RPMI7951 (cell line): ENCODE results near the gene KLHL25. TPM values are rescaled to one million over a fixed set of nuclear protein-coding genes. Genes with fewer than 3 reads are reported as not detected.

ENCODE experiments used
- DNase-seq: peaks from one replicate; pipeline ENCODE4 v3.0.0-alpha.2; 2012; ENCODE audit warnings: low read depth
- total RNA-seq: library from RNA; depleted of rRNA; stranded (reverse); fragments of >200 nt; shearing (Covaris generic); gene quantifications from 2 replicates; pipeline ENCODE4 v1.2.3, GENCODE V29; 2014

Gene KLHL25
- total RNA-seq, 1 experiment from 2014 or later, result 4.1 TPM

- DNase-seq, result no peak
Measured at GRCh38 chr15:85717212-85717611, 77.5 kb downstream of the KLHL25 start.

- DNase-seq, result no peak
Measured at GRCh38 chr15:85716261-85716660, 78.5 kb downstream of the KLHL25 start.

DNA sequence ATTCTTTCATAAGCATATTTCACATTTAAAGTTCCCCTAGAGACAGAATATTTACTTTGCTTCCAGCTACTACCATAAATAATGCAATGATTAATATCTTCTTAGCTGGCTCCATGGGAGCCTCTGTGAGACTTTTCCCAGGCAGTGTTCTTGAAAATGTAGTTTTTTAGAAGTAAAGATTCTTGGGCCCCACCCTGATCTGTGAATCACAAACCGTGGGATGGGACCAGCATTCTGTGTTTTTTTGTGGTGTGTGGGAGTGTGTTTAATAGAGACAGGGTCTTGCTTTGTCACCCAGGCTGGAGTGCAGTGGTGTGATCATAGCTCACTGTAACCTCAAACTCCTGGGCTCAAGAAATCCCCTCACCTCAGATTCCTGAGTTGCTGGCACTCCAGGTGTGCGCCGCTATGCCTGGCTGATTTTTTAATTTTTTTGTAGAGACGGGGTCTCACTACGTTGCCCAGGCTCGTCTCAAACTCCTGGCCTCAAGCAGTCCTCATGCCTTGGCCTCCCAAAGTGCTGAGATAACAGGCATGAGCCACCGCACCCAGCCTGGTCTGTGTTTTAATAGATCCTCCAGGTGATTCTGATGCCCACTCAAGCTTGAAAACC is 83.0 kb downstream of the KLHL25 start:
- DNase-seq, result no peak

- no peak for DNase-seq
Measured at GRCh38 chr15:85710340-85710842, 84.3 kb downstream of the KLHL25 start.
